DOHH2 (cell line): ENCODE data around the gene SLC22A14.

Experiments
- H3F3A ChIP-seq: fragments of 200-600 bp; sonication (generic), shearing (Covaris generic); 2 replicates; pipeline ENCODE4 v1.6.0; 2016; ENCODE audit warnings: antibody characterized with exemption, mild to moderate bottlenecking; ENCODE audit not compliant: control insufficient read depth, insufficient read depth
- H3K27ac ChIP-seq: fragments of 200-600 bp; sonication (generic); 2 replicates; pipeline ENCODE4 v1.5.1; 2014; ENCODE audit warnings: low read depth, mild to moderate bottlenecking, low read length, moderate library complexity
- H3K27me3 ChIP-seq: fragments of 200-600 bp; sonication (generic); 2 replicates; pipeline ENCODE4 v1.6.1; 2014; ENCODE audit warnings: mild to moderate bottlenecking, low read length, mixed read lengths; ENCODE audit not compliant: control insufficient read depth
- H3K36me3 ChIP-seq: fragments of 200-600 bp; sonication (generic); 2 replicates; pipeline ENCODE4 v1.6.1; 2014; ENCODE audit warnings: mild to moderate bottlenecking, low read length, moderate library complexity, mixed read lengths; ENCODE audit not compliant: control insufficient read depth
- H3K4me1 ChIP-seq: fragments of 200-600 bp; sonication (generic); 2 replicates; pipeline ENCODE4 v1.6.1; 2014; ENCODE audit warnings: mild to moderate bottlenecking, low read length, mixed read lengths; ENCODE audit not compliant: control insufficient read depth
- H3K4me2 ChIP-seq: fragments of 200-600 bp; sonication (generic); 2 replicates; pipeline ENCODE4 v1.6.0; 2014; ENCODE audit warnings: mild to moderate bottlenecking, low read length, moderate library complexity
- H3K4me3 ChIP-seq: fragments of 200-600 bp; sonication (generic); 2 replicates; pipeline ENCODE4 v1.5.1; 2014; ENCODE audit warnings: mild to moderate bottlenecking, low read length, mixed read lengths
- H3K79me2 ChIP-seq: fragments of 200-600 bp; sonication (generic); 2 replicates; pipeline ENCODE4 v1.6.1; 2014; ENCODE audit warnings: mild to moderate bottlenecking, low read length, mixed read lengths; ENCODE audit not compliant: control insufficient read depth
- H3K9me2 ChIP-seq: fragments of 200-600 bp; sonication (generic); replicated peaks from 2 replicates; pipeline ENCODE4 v1.6.1; 2014; ENCODE audit warnings: mild to moderate bottlenecking, low read length, mixed read lengths; ENCODE audit not compliant: control insufficient read depth
- H3K9me3 ChIP-seq: fragments of 200-600 bp; sonication (generic); 2 replicates; pipeline ENCODE4 v1.6.1; 2014; ENCODE audit warnings: antibody characterized with exemption, low read length, mixed read lengths; ENCODE audit not compliant: control insufficient read depth, insufficient read depth
- H4K20me1 ChIP-seq: fragments of 200-600 bp; sonication (generic); 2 replicates; pipeline ENCODE4 v1.6.0; 2014; ENCODE audit warnings: low read depth, mild to moderate bottlenecking, antibody characterized with exemption, low read length, moderate library complexity; ENCODE audit not compliant: control insufficient read depth, insufficient read depth
- CTCF ChIP-seq: fragments of 200-600 bp; sonication (generic); IDR thresholded peaks from one replicate; pipeline ENCODE4 v1.5.1; 2014; ENCODE audit warnings: antibody characterized with exemption, mild to moderate bottlenecking, low read depth, low read length; ENCODE audit not compliant: poor library complexity, severe bottlenecking
- EZH2phosphoT487 ChIP-seq: fragments of 200-600 bp; sonication (generic); IDR thresholded peaks from 2 replicates; pipeline ENCODE4 v1.6.1; 2017; ENCODE audit warnings: borderline replicate concordance, mild to moderate bottlenecking, antibody characterized with exemption, low read length, moderate library complexity, mixed read lengths

SLC22A14 gene

GRCh38 chr3:38255627-38256026 is 26.5 kb upstream of the SLC22A14 start:
- no peaks in the 10 kb centered on the region for H4K20me1 ChIP-seq
- H3K9me2 ChIP-seq: no peaks in the 10 kb centered on the region
- peaks cover 41% of the 10 kb centered on the region for H3K36me3 ChIP-seq
- H3F3A ChIP-seq: no peaks in the 10 kb centered on the region
- H3K79me2 ChIP-seq: no peaks in the 10 kb centered on the region
- no peak overlapping the region for H3K4me3 ChIP-seq
- TF ChIP-seq CTCF: no peak
- TF ChIP-seq EZH2phosphoT487: no peak
- H3K9me3 ChIP-seq: no peaks in the 10 kb centered on the region
- no peaks in the 10 kb centered on the region for H3K4me1 ChIP-seq
- no peak overlapping the region for H3K27ac ChIP-seq
- no peaks in the 10 kb centered on the region for H3K27me3 ChIP-seq
- no peak overlapping the region for H3K4me2 ChIP-seq

DNA sequence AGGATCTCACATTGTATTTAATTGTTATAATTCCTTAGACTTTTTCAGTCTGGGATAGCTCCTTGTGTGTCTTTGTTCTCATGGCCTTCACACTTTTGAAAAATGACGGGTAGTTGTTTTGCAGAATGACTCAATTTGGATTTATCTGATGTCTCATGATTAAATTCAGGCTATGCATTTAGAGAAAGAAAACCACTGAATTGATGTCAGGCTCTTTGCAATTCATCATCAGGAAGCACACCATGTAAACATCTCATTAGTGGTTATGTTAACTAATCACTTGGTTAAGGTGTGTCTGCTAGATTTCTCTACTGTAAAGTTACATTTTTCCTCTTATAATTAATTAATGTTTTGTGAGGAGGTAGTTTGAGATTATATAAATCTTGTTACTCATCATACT is 24.5 kb upstream of the SLC22A14 start:
- Histone ChIP-seq H3K27me3 (no peaks in the 10 kb centered on the region), H3K79me2 (no peaks in the 10 kb centered on the region), H3K9me2 (no peaks in the 10 kb centered on the region), H3K27ac (no peak overlapping the region), H3K9me3 (no peaks in the 10 kb centered on the region), H3F3A (no peaks in the 10 kb centered on the region), H3K4me1 (no peaks in the 10 kb centered on the region), H3K36me3 (peaks cover 22% of the 10 kb centered on the region), H3K4me2 (no peak overlapping the region), H4K20me1 (no peaks in the 10 kb centered on the region), H3K4me3 (no peak overlapping the region)
- TF ChIP-seq EZH2phosphoT487 (no peak), CTCF (no peak)

DNA sequence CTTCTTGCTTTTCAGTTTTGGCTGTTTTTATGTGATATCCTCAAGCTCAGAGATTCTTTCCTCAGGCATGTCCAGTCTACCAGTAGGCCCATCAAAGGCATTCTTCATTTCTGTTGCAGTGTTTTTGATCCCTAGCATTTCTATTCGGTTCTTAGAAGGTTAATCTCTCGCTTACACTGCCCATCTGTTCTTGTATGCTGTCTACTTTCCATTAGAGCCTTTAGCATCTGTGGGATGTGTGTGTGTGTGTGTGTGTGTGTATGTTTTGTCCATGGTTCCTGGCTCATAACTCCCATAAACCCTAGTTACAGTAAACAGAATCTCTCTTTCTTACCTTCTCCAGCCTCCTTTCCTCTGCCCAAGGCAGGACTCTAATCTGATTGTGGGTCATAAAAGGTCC is 21.6 kb upstream of the SLC22A14 start:
- H4K20me1 ChIP-seq: no peaks in the 10 kb centered on the region
- no peaks in the 10 kb centered on the region for H3K9me2 ChIP-seq
- H3F3A ChIP-seq: no peaks in the 10 kb centered on the region
- H3K4me3 ChIP-seq: no peak overlapping the region
- no peaks in the 10 kb centered on the region for H3K4me1 ChIP-seq
- H3K9me3 ChIP-seq: no peaks in the 10 kb centered on the region
- no peaks in the 10 kb centered on the region; the same call in 1 of the 2 replicates for H3K36me3 ChIP-seq
- H3K4me2 ChIP-seq: no peak overlapping the region
- H3K27ac ChIP-seq: no peak overlapping the region
- no peaks in the 10 kb centered on the region for H3K27me3 ChIP-seq
- TF ChIP-seq CTCF (no peak), EZH2phosphoT487 (no peak)
- H3K79me2 ChIP-seq: no peaks in the 10 kb centered on the region

DNA sequence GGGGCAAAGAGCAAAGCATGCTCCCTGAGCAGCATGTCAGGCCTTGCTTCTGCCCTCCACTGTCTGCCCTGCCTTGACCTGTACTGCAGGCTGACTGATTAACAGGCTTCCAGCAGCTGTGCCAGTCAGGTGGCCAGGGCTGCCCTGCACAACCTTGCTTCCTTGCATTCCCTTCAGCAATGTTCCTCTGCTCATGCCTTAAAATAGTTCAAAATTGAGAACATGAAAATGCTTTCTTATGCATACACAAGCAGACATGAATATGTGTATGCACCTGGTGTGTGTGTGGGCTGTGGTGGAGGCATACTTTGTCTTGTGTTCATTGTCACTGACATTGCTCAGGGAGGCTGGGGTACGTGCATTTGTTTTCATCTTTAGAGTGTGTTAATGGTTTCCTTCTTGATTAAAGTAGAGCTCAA is 17.7 kb upstream of the SLC22A14 start:
- no peaks in the 10 kb centered on the region for H3K79me2 ChIP-seq
- TF ChIP-seq CTCF: no peak
- no peak for TF ChIP-seq EZH2phosphoT487
- H3K36me3 ChIP-seq: no peaks in the 10 kb centered on the region
- no peak overlapping the region for H3K27ac ChIP-seq
- no peak overlapping the region for H3K4me2 ChIP-seq
- no peaks in the 10 kb centered on the region for H3K27me3 ChIP-seq
- H3F3A ChIP-seq: no peaks in the 10 kb centered on the region
- no peaks in the 10 kb centered on the region for H4K20me1 ChIP-seq
- H3K4me1 ChIP-seq: peaks cover 14% of the 10 kb centered on the region
- H3K9me3 ChIP-seq: no peaks in the 10 kb centered on the region
- H3K4me3 ChIP-seq: no peak overlapping the region
- H3K9me2 ChIP-seq: no peaks in the 10 kb centered on the region
